H1 (cell line): Measurements from ENCODE around the gene LLGL1. TPM values are rescaled to one million over a fixed set of nuclear protein-coding genes. Genes with fewer than 3 reads are reported as not detected.

Source experiments
- CTCF ChIA-PET: fragments of 300-600 bp; sonication (Branson Sonifier 250); formaldehyde crosslinking; loops from one replicate; lab custom pipeline; 2021; ENCODE audit not compliant: partially characterized antibody; lab: Charles Lee
- POLR2A ChIA-PET: fragments of 300-600 bp; sonication (Branson Sonifier 250); formaldehyde crosslinking; loops from one replicate; lab custom pipeline; 2021; ENCODE audit warnings: inconsistent platforms; ENCODE audit not compliant: partially characterized antibody; lab: Charles Lee
- DNase-seq, 2 experiments: peaks; one replicate each; pipeline versions ENCODE4 v3.0.0 to v3.0.0-alpha.2; 2010 to 2022; ENCODE audit warnings: low spot score in 2 of 2, low read depth in 1 of 2, mixed read lengths in 1 of 2
- FAIRE-seq: peaks from 2 replicates; lab custom pipeline; 2011; peaks lifted over from hg19 to GRCh38; lab: Jason Lieb, UNC
- H2AFZ ChIP-seq: 2 replicates; pipeline ENCODE4 v1.8.1; 2012; ENCODE audit warnings: low read length, inconsistent platforms
- H2AK5ac ChIP-seq: 2 replicates; pipeline ENCODE4 v1.6.1; 2013; ENCODE audit warnings: low read depth, low read length
- H2BK120ac ChIP-seq: replicated peaks from 2 replicates; pipeline ENCODE3; 2013; ENCODE audit warnings: low read depth, low read length, inconsistent platforms
- H2BK12ac ChIP-seq: 2 replicates; pipeline ENCODE4 v1.6.1; 2013; ENCODE audit warnings: low read depth, low read length
- H2BK15ac ChIP-seq: 2 replicates; pipeline ENCODE4 v1.6.1; 2013; ENCODE audit warnings: low read length
- H2BK20ac ChIP-seq: 2 replicates; pipeline ENCODE4 v1.6.1; 2013; ENCODE audit warnings: low read length
- H2BK5ac ChIP-seq: 2 replicates; pipeline ENCODE4 v1.6.1; 2013; ENCODE audit warnings: low read depth, low read length
- H3K14ac ChIP-seq: 2 replicates; pipeline ENCODE4 v1.6.1; 2013; ENCODE audit warnings: inconsistent platforms; ENCODE audit not compliant: insufficient read length
- H3K18ac ChIP-seq: 2 replicates; pipeline ENCODE4 v1.6.1; 2013; ENCODE audit warnings: low read length; ENCODE audit errors: extremely low read depth
- H3K23ac ChIP-seq: 2 replicates; pipeline ENCODE4 v1.6.1; 2013; ENCODE audit warnings: inconsistent platforms; ENCODE audit not compliant: insufficient read length
- H3K23me2 ChIP-seq: 2 replicates; pipeline ENCODE4 v1.6.1; 2013; ENCODE audit warnings: low read depth, low read length
- H3K27ac ChIP-seq: 2 replicates; pipeline ENCODE4 v1.6.1; 2011; ENCODE audit warnings: low read depth, low read length, inconsistent platforms
- H3K27me3 ChIP-seq, 4 experiments: replicated peaks in 1 of 4; 1 replicate in 1 of 4; 2 replicates in 3 of 4; pipeline versions ENCODE4 v1.6.1 to v1.8.1; 2011 to 2013; ENCODE audit warnings: low read length in 3 of 4, mild to moderate bottlenecking in 3 of 4, inconsistent platforms in 2 of 4, mixed read lengths in 2 of 4, moderate library complexity in 1 of 4; ENCODE audit not compliant: control insufficient read depth in 3 of 4, insufficient read depth in 3 of 4; ENCODE audit errors: extremely low read depth in 1 of 4
- H3K36me3 ChIP-seq, 4 experiments: 2 replicates each; pipeline versions ENCODE4 v1.6.1 to v1.8.1; 2011 to 2013; ENCODE audit warnings: mild to moderate bottlenecking in 4 of 4, low read length in 3 of 4, moderate library complexity in 2 of 4, control low read depth in 1 of 4, inconsistent platforms in 1 of 4; ENCODE audit not compliant: insufficient read depth in 4 of 4, control insufficient read depth in 2 of 4
- H3K4ac ChIP-seq: replicated peaks from 2 replicates; pipeline ENCODE3; 2013; ENCODE audit warnings: low read length, low read depth, mixed read lengths, inconsistent platforms; ENCODE audit not compliant: insufficient read length
- H3K4me1 ChIP-seq, 4 experiments: replicated peaks in 1 of 4; 1 replicate in 1 of 4; 2 replicates in 3 of 4; pipeline versions ENCODE4 v1.6.1 to v1.8.1; 2011 to 2013; ENCODE audit warnings: low read length in 3 of 4, inconsistent platforms in 2 of 4, mixed read lengths in 1 of 4; ENCODE audit not compliant: insufficient read depth in 4 of 4, control insufficient read depth in 3 of 4
- H3K4me2 ChIP-seq, 2 experiments: 2 replicates each; pipeline versions ENCODE4 v1.6.1 to v1.8.1; 2011 to 2013; ENCODE audit warnings: low read depth in 2 of 2, low read length in 2 of 2, control low read depth in 1 of 2, inconsistent platforms in 1 of 2, mild to moderate bottlenecking in 1 of 2; ENCODE audit not compliant: insufficient read depth in 1 of 2
- H3K4me3 ChIP-seq, 4 experiments: fragments of 200-600, 300-600 bp in 1 of 4; sonication (generic), shearing (Covaris generic), sonication (Bioruptor Twin) in 1 of 4; 2 replicates each; pipeline versions ENCODE4 v1.5.1 to v1.8.1; 2011 to 2016; ENCODE audit warnings: low read length in 4 of 4, low read depth in 3 of 4, control low read depth in 2 of 4, inconsistent platforms in 2 of 4, mild to moderate bottlenecking in 2 of 4, mixed read lengths in 1 of 4, moderate library complexity in 1 of 4; ENCODE audit not compliant: insufficient read depth in 2 of 4; ENCODE audit errors: extremely low read depth in 1 of 4
- H3K56ac ChIP-seq: replicated peaks from 2 replicates; pipeline ENCODE3; 2013; ENCODE audit warnings: low read depth, mild to moderate bottlenecking, mixed read lengths, low read length, inconsistent platforms; ENCODE audit not compliant: insufficient read length
- H3K79me1 ChIP-seq: 2 replicates; pipeline ENCODE4 v1.6.1; 2013; ENCODE audit warnings: low read depth, low read length, control low read depth
- H3K79me2 ChIP-seq, 2 experiments: 2 replicates each; pipeline versions ENCODE4 v1.6.1 to v1.8.1; 2012 to 2013; ENCODE audit warnings: low read length in 2 of 2, mild to moderate bottlenecking in 2 of 2, inconsistent platforms in 1 of 2; ENCODE audit not compliant: insufficient read depth in 2 of 2, control insufficient read depth in 1 of 2
- H3K9ac ChIP-seq, 4 experiments: replicated peaks in 1 of 4; 1 replicate in 1 of 4; 2 replicates in 3 of 4; pipeline versions ENCODE4 v1.6.1 to v1.8.1; 2011 to 2013; ENCODE audit warnings: low read depth in 3 of 4, low read length in 3 of 4, control low read depth in 2 of 4, mild to moderate bottlenecking in 2 of 4, moderate library complexity in 2 of 4, inconsistent platforms in 1 of 4; ENCODE audit errors: extremely low read depth in 1 of 4
- H3K9me3 ChIP-seq, 2 experiments: 2 replicates each; pipeline versions ENCODE4 v1.6.1 to v1.8.1; 2012 to 2013; ENCODE audit warnings: mild to moderate bottlenecking in 2 of 2, moderate library complexity in 2 of 2, control low read depth in 1 of 2, inconsistent platforms in 1 of 2, low read depth in 1 of 2, low read length in 1 of 2, mixed read lengths in 1 of 2; ENCODE audit not compliant: insufficient read depth in 2 of 2
- H4K20me1 ChIP-seq, 2 experiments: replicated peaks in 1 of 2; 2 replicates each; pipeline versions ENCODE3 to v1.8.1; 2011 to 2013; ENCODE audit warnings: inconsistent platforms in 2 of 2, low read length in 2 of 2, mild to moderate bottlenecking in 1 of 2; ENCODE audit not compliant: insufficient read depth in 2 of 2, control insufficient read depth in 1 of 2
- H4K5ac ChIP-seq: 2 replicates; pipeline ENCODE4 v1.6.1; 2013; ENCODE audit warnings: low read length, low read depth, mixed read lengths, inconsistent platforms; ENCODE audit not compliant: insufficient read length
- H4K8ac ChIP-seq: 2 replicates; pipeline ENCODE4 v1.8.0; 2013; ENCODE audit warnings: mild to moderate bottlenecking, moderate library complexity, low read length, inconsistent platforms; ENCODE audit not compliant: insufficient read depth; ENCODE audit errors: extremely low read depth
- H4K91ac ChIP-seq: replicated peaks from 2 replicates; pipeline ENCODE3; 2013; ENCODE audit warnings: low read length, mixed read lengths, inconsistent platforms; ENCODE audit not compliant: insufficient read length
- BACH1 ChIP-seq: IDR thresholded peaks from 2 replicates; pipeline ENCODE4 v1.6.1; 2012; ENCODE audit warnings: low read length, improper control_type of control experiment
- CBX5 ChIP-seq: fragments of 300-800, 300-1000 bp; sonication (generic); IDR thresholded peaks from 2 replicates; pipeline ENCODE4 v1.7.1; 2016; ENCODE audit warnings: antibody characterized with exemption, low read length, low read depth
- JUN ChIP-seq: IDR thresholded peaks from 2 replicates; pipeline ENCODE4 v1.6.1; 2011; ENCODE audit warnings: low read depth, mild to moderate bottlenecking, improper control_type of control experiment, low read length
- SAP30 ChIP-seq: fragments of 300-600 bp; sonication (generic); IDR thresholded peaks from 2 replicates; pipeline ENCODE4 v1.7.1; 2012; ENCODE audit warnings: low read length, moderate library complexity, mild to moderate bottlenecking, inconsistent platforms; ENCODE audit not compliant: insufficient read depth, insufficient replicate concordance
- TCF12 ChIP-seq: IDR thresholded peaks from 2 replicates; pipeline ENCODE4 v1.6.1; 2011; ENCODE audit warnings: low read depth, mild to moderate bottlenecking, low read length
- WGBS, 2 experiments: shearing (Covaris generic) in 1 of 2; methylation state at CpG; one replicate each; pipeline versions ENCODE4 v1.1.6 to v1.1.7; 2013 to 2015; ENCODE audit warnings: low lambda C conversion rate in 2 of 2, mixed read lengths in 2 of 2, inconsistent platforms in 1 of 2, low coverage in 1 of 2, missing lambda C conversion rate in 1 of 2; ENCODE audit not compliant: insufficient replicate concordance in 2 of 2, insufficient coverage in 1 of 2, insufficient read length in 1 of 2; ENCODE audit errors: extremely low coverage in 1 of 2, missing lambda C conversion rate in 1 of 2; 5-methylcytosine and 5-hydroxymethylcytosine counted together
- polyA plus RNA-seq, 7 experiments: library from polyadenylated mRNA; depleted of rRNA in 3 of 7; stranded (reverse) in 5 of 7; unstranded in 2 of 7; fragments of >200 nt in 5 of 7; fragments of 200-250 nt in 2 of 7; gene quantifications; 1 replicate in 5 of 7; 2 replicates in 1 of 7; 4 replicates in 1 of 7; pipeline versions ENCODE4 v1.2.1 to v1.2.3, GENCODE V29; 2011 to 2013; ENCODE audit warnings: missing spikeins in 2 of 7, mixed read lengths in 2 of 7
- total RNA-seq: library from RNA; stranded (reverse); fragmentation: NEBNext Ultra II Directional; extraction: Animal tissue kit (Norgen Biotek cat#: 25700); gene quantifications from 2 replicates; pipeline ENCODE4 v1.2.1, GENCODE V29; 2021
- TF ChIP-seq, protein P1 (sequence below): IDR thresholded peaks from 2 replicates; pipeline ENCODE4 v1.6.1; 2012; ENCODE audit warnings: inconsistent platforms
- TF ChIP-seq, protein P2 (sequence below): IDR thresholded peaks from 2 replicates; pipeline ENCODE4 v1.6.1; 2011; ENCODE audit warnings: low read length, improper control_type of control experiment
- TF ChIP-seq, protein P3 (sequence below): IDR thresholded peaks from 2 replicates; pipeline ENCODE4 v1.6.1; 2012; ENCODE audit warnings: low read length, inconsistent platforms

Gene LLGL1
- total and polyA plus RNA-seq, 2 of the 8 experiments (the other 6 are each of a cell fraction or from before 2014, with no cell fraction given): 71.3 to 107 TPM

DNA sequence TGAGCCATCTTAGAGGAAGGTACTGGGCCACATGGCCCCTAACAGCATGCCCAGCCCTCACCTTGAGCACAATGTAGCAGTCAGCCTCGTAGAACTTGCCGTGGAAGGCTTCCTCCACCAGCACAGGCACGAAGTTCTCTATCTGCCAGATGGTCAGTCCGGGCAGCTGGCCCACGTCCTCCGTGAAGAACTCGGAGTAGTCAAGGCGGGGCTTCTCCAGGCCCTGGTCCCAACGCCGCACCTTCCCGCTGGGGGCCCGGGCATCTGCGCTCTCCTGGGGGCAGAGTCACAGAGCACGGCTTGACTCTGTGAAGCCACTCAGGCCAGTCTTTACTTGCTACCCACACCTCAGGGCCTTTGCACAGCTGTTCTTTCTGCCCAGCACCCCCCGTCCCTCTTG, 25.8 kb downstream of the LLGL1 start:
- POLR2A ChIA-PET: interaction anchor here (1.0 to 13.9 kb wide), 9 partner anchors 9 to 106 kb away, joined by 3 to 171 read pairs (median 4); partner anchors contain the start of genes FLII and MIEF2
- Histone ChIP-seq H2BK20ac (no peak overlapping the region), H3K9ac (no peak overlapping the region), H3K27me3 (no peaks in the 10 kb centered on the region), H3K79me2 (peaks cover 0 to 9% of the 10 kb centered on the region in 2 experiments; a peak in 1 of 4 replicates), H3K79me1 (peaks cover 3% of the 10 kb centered on the region; the same call in 1 of the 2 replicates), H3K18ac (no peak overlapping the region), H4K8ac (no peak overlapping the region), H3K36me3 (peaks cover 38 to 68% (median 57%) of the 10 kb centered on the region in 4 experiments), H2BK15ac (no peak overlapping the region), H3K56ac (no peak overlapping the region), H4K91ac (no peak overlapping the region), H3K4me1 (peaks cover 0 to 16% (median 7%) of the 10 kb centered on the region in 4 experiments; a peak in 6 of 7 replicates), H2BK120ac (no peak overlapping the region), H3K4me3 (no peak overlapping the region), H3K23me2 (peaks cover 5% of the 10 kb centered on the region), H4K20me1 (peaks cover 11 to 14% of the 10 kb centered on the region in 2 experiments), H3K9me3 (no peaks in the 10 kb centered on the region), H2AFZ (no peak overlapping the region), H2AK5ac (no peak overlapping the region), H3K23ac (no peak overlapping the region), H4K5ac (no peak overlapping the region), H3K4ac (no peak overlapping the region), H2BK12ac (no peak overlapping the region), H3K4me2 (no peak overlapping the region; a peak in 1 of 4 replicates), H3K14ac (no peak overlapping the region), H2BK5ac (no peak overlapping the region), H3K27ac (no peak overlapping the region)
- CTCF ChIA-PET: interaction anchor here (1.0 to 1.5 kb wide), 3 partner anchors 9 to 34 kb away, joined by 3 to 4 read pairs (median 3); no protein-coding TSS in a partner anchor
- 95% methylated on average over 15 of the region's 15 CpGs; no CpG with 5 or more reads in 1 of the 2 experiments for WGBS, 2 experiments
- DNase-seq: no peak
- TF ChIP-seq JUN (no peak), TCF12 (no peak), SAP30 (no peak), CBX5 (no peak), BACH1 (no peak)
- TF ChIP-seq, protein P1, sequence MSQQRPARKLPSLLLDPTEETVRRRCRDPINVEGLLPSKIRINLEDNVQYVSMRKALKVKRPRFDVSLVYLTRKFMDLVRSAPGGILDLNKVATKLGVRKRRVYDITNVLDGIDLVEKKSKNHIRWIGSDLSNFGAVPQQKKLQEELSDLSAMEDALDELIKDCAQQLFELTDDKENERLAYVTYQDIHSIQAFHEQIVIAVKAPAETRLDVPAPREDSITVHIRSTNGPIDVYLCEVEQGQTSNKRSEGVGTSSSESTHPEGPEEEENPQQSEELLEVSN: no peak
- TF ChIP-seq, protein P2, sequence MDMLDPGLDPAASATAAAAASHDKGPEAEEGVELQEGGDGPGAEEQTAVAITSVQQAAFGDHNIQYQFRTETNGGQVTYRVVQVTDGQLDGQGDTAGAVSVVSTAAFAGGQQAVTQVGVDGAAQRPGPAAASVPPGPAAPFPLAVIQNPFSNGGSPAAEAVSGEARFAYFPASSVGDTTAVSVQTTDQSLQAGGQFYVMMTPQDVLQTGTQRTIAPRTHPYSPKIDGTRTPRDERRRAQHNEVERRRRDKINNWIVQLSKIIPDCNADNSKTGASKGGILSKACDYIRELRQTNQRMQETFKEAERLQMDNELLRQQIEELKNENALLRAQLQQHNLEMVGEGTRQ: no peak
- TF ChIP-seq, protein P3, sequence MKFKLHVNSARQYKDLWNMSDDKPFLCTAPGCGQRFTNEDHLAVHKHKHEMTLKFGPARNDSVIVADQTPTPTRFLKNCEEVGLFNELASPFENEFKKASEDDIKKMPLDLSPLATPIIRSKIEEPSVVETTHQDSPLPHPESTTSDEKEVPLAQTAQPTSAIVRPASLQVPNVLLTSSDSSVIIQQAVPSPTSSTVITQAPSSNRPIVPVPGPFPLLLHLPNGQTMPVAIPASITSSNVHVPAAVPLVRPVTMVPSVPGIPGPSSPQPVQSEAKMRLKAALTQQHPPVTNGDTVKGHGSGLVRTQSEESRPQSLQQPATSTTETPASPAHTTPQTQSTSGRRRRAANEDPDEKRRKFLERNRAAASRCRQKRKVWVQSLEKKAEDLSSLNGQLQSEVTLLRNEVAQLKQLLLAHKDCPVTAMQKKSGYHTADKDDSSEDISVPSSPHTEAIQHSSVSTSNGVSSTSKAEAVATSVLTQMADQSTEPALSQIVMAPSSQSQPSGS: no peak
- no peak for FAIRE-seq
